Stimulated activated CD8-positive, alpha-beta memory T cell treated with anti-CD3 and anti-CD28 coated beads, Interleukin-4, amount 100 ng/mL, for 4 hours (primary cell): ENCODE measurements around the gene PTPRG.

ENCODE experiments used
- DNase-seq, 2 donors: peaks; one replicate each; pipeline ENCODE4 v3.0.0-alpha.2; 2020; ENCODE audit warnings: low read depth in 2 of 2, low spot score in 1 of 2

The PTPRG gene

DNA sequence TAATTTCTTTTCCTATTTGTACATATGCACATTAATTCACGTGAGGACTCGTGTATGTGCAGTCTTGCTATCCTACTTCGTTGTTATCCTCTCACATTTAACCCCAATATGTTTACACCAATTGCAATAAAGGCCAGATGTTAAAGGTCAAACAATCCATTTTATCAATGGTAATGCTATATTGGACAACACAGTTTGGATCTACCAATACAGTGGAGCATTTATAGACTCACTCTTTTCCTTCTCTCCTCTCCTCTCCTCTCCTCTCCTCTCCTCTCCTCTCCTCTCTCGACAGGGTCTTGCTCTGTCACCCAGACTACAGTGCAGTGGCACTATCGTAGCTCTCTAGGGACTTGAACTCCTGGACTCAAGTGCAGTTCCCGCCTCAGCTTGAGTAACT is 324.0 kb downstream of the PTPRG start:
- DNase-seq = no peak

DNA sequence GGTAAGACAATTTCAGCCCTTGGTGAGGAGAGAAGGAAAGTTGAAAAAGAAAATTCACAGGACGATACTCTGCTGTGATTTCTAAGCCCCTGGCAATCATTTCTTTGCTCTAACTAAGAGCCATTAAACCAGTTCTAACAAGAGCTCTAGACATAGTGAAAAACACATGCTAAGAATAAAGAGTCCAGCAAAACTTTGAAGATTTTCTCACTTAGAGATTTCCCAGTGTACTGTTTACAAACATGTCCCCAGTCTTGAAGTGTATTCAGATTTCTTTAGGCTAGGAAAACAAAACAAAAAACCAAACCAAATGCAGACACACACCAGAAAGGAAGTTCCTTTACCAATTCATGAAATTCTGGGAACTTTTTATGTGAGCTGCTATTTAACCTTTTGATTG is 325.8 kb downstream of the PTPRG start:
- DNase-seq = no peak

DNA sequence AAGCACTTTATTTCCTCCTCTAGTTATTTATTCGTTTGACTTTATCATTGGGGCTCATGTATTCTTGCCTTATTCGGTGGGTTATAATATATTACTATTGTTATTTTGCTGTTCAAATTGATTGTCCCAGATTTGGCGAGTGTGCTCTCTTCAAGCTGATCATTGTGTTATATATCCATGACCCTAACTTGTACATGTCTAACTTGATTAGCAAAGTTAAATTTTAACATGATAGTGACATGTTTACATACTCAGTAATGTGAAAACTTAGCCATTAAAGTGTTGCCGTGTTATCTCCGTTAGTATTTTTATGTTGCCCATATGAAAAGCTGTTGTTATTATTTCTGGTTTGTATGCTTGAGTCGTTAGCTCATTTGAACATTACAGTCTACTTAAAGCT is 327.9 kb downstream of the PTPRG start:
- DNase-seq = no peak

DNA sequence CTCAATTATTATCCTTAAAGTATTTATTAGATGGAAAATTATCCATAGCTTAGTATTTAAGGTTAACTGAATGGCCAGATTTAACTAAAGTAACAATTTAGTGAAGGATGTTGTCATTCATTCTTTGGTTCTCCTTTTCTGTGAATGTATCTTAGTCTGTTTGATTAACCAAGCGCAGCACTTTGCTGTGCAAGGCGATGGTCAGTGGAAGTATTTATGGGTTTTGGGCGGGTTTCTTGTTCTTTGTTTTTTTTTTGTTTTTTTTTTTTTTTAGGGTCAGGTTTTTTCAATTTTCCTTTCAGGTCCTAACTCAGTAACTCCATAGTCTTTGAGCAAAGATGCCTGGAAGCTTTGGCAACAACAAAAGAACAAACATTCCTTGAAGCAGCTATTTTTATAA is 328.8 kb downstream of the PTPRG start:
- DNase-seq = no peak

DNA sequence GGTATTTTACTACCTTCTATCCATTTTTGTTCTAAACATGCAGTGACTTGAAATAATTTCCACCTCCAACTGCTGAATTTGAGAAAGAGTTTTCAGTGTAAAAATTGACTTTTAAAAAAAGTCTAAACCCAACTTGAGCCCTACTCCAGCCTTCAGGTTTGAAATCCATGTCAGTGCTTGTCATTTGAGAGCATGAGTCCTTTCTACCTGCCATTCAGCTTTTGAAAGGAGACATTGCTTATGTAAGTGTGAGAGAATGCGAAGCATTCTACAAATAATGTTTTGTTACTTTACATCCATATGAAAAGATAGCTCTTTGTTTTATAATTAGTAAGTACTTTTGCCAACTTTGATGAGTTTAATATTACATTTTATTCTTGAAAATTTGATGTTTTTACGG is 329.2 kb downstream of the PTPRG start:
- DNase-seq = no peak

DNA sequence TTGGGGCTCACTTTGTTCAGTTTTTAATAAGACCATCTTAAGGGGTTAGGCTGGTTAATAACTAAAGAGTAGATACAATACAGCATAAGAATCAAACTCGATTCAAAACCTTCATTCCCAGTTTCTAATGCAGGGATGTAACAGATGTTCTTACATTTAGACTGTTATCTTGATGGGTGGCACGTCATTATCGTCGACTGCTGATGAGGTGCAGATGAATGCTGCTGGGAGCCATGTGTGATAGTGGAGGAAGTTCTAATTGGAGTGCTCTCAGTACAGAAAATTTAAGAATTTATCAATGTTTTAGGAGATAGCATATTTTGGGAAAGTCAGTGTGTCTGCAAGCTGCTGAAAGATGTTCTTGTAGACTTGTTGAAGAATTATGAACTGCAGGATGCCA is 331.5 kb downstream of the PTPRG start:
- no peak for DNase-seq

DNA sequence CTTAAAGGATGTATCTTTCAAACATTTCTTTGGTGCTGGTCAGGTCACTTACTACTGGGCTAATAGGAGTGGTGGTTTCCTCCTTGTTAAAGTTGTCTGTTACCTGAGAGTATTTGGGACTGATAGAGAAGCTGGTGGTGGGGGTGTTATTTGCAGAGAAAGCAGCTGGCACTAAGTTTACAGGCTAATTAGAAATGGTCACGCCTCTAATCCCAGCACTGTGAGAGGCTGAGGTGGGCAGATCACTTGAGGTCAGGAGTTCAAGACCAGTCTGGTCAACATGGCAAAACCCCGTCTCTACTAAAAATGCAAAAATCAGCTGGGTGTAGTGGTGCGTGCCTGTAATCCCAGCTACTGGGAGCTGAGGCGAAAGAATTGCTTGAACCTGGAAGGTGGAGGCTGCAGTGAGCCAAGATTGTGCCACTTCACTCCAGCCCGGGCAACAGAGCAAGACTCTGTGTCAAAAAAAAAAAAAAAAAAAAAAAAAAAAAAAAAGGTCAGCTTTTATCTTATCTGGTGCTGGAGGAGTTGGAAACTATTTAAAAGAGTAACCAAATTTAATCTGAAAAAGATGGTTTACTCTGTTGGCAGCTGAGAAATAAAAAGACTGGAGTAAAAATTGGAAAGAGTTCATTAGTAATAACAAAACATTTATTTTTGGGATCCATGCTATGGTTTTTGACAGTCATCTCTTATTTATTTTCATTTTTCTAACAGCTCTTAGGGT is 332.6 kb downstream of the PTPRG start:
- no peak for DNase-seq

DNA sequence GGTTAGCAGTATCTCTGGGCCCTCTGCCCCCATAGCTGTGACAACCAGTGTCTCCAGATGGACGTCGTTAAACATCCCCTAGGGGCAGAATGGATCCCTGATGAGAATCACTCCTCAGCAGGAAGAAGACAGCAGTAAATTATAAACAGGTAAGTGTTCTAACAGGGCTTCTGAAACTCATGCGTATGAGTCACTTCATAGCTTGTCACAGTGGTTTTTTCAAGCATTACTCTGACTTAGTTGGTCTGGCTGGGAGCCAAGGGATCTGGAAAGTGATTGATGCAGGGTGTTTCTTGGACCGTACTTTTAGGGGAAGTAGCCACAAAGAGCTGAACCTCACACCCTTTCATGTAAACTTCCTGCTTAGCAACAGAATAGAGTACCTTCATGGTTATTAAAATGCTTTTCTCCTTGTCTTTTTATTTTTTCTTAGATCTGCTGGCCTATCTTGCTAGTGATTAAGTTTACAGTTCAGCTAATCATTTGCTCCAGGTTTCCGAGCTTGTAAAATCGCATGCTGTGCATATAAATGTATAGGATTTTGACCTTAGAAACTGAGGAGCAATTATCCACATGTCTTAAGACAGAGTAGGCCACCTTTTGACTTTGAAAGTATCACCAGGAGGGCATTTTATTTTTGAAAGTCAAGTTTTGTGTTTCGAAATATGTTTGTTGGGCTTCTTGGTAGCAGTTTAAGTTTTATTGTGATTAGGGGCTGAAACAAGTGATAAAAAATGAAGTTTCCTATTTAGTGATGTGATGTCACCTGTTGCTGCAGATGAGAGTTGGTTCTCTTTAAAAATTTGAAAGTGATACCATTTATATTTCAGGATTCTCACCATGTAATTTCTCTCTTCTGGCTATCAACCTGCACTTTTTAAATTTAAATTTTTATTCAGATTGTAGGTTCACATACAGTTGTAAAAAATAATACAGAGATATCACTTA is 333.9 kb downstream of the PTPRG start:
- DNase-seq = peak in 1 of 2 donors; percentile 12

DNA sequence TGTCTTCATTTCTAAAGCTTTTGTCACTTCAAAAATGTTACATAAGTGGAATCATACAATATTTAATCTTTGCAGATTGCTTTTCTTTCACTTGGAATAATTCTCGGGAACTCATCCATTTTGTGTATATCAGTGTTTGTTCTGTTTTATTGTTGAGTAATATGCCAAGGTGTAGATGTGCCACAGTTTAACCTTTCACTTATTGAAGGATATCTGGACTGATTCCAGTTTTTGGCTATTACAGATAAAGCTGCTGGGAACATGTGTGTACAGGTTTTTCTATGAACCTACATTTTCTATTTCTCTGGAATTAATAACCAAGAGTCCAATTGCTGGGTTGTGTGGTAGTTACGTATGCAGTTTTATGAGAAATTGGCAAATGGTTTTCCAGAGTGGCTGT is 334.9 kb downstream of the PTPRG start:
- DNase-seq = no peak

DNA sequence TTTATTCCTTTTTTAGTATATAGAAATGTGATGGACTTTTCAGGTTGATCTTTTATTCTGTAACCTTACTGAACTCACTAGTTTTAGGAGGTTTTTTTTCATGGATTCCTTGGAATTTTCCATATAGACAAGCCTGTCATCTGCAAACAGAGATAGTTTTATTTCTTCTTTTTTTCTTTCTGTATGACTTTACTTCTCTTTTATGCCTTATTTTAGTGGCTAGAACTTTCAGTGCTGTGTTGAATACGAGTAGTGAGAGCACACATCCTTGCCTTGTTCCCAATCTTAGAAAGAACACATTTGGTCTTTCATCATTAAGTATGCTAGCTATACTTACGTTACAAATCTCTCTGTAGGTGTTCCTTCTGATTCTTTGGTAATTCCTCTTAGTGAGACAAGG is 336.5 kb downstream of the PTPRG start:
- DNase-seq = no peak

DNA sequence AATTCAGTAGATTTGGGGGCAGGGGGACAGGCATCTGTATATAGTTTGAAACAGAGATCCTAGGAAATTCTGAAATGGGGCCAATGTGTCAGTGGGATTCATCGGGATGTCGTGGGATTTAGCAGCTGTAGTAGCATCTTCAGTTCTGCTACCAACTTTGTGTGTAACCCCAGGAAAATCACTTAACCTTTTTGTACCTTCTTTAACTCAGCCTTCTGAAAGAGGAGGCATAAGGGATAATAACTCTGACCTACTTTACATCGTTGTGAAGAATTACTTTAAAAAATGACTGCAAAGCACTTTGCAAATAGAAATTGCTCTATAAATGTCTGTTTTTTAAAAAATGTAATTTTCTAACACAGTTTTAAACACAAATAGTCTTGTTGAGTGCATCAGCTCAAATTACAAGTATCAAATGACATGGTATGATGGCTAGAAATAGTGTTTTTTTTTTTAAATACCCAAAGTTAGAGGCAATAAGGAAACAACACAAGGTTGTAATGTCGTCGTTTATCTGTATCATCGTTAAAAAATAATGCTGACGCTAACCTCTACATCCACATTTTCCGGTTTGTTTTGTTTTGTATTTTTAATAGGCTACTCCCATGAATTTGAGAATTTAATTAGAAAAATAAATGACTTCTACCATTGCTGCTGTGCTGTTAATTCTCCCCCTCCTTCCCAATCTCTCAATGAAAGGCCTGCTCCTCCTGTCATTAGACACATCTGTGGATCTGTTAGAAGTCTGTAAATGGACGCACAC is 338.5 kb downstream of the PTPRG start:
- DNase-seq = no peak

DNA sequence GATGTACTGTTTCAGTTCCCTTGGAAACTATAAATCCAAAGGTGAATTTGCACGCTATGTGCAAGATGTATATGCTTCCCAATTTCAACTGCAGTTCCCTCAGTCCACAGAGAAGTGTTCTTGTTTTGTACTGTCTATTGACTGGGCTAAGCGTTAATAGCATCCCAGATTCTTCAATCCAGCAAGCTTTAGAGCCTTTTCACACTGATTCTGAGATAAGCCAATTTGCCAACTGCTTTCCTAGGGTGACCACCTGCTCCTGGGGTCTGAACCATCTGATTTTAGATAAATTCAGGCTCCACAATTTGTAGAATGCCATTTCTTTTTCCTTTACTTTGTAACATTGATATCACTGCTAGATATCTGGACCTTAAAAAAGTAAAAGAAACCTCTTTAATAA is 340.1 kb downstream of the PTPRG start:
- no peak for DNase-seq

DNA sequence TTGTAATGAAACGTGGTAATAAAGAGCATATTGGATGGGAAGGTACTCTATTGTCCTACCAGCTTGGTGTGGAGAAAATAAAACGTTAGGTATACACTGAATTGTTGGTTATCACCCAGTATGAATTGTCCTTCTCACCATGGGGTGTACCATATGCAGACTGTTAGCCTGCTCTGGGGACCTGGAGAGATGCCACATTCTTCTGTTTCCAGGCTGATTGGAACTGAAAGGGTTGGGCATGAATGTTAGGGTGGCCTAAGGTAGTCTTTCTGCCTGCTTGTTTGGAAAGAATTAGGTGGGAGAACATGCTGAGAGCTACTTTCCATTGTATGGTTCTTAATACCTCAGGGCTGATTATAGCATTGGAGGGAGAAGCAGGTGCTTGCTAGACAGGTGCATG is 340.6 kb downstream of the PTPRG start:
- DNase-seq = no peak

DNA sequence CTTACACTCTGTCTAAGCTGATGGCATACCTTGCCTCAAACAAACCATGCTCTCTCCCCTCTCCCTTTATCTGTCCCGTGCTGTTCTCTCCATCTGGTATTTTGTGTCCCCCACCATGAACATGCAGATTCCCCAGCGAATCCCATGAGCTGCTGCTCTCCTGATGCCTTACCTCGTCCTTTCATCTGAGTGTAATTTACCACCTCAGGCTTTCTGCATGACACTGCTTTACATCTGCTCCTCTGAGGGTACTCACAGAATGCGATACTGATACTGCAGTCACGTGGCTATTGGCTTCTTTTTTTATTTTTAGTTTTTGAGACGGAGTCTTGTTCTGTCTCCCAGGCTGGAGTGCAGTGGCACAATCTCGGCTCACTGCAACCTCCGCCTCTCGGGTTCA is 341.7 kb downstream of the PTPRG start:
- no peak for DNase-seq

DNA sequence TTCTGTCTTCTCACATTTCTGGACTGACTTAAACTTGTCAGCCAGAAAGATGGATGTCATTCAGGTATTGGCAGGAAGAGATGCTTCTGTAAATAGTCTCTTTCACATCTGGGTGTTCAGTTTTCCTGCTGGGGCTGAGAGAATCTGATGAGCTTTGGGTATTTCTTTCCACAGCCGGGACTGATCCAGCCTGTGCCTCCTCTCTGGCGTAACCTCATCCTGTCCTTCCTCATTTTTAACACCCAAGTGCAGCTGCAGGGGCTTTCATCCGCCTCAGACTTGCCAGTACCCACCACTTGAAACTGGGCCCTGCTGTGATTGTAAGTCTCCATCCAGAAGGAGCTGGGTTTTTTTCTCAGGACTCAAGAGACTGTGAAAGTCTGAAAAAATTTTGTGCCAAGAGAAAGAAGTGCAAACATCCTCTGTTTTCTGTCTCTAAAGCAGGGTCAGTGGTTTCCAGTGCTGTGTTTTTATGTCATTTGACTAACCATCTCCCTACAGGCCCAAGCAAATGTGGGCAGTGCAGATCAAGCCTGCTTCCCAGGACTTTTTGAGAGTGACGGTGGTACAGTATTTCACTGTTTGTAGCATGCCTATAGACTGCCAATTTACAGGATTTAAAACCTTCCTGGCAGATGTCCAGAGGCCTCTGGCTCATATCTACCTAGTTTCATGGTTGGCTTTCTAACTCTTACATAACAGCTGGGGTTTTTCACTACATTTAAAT is 342.7 kb downstream of the PTPRG start:
- DNase-seq = no peak

DNA sequence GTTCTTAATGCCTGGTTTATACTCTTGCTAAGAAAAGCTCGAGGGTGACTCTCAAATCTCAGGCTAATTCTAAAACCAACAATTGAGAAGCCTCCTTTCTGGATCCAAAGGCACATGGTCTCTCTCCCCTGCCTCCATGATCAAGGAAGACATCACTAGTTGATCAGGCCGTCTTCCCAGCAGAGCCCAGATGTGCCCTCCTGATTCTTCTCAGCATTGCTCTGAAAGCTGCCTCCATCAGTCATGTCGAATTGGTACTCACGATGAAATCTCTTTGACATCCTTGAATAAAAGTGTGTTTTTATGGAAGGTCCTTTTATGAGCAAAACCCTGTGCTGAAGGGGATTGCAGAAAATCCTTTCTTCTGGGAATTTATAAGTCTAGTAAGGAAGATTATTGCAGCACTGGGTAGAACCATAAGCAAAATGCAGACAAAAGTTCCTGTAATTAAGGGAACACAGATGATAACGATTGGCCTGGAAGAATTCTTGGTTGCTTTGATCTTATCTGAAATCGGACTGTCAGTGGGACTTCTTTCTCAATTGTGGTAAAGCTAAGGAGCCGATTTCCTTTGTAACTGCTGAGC is 345.9 kb downstream of the PTPRG start:
- no peak for DNase-seq

DNA sequence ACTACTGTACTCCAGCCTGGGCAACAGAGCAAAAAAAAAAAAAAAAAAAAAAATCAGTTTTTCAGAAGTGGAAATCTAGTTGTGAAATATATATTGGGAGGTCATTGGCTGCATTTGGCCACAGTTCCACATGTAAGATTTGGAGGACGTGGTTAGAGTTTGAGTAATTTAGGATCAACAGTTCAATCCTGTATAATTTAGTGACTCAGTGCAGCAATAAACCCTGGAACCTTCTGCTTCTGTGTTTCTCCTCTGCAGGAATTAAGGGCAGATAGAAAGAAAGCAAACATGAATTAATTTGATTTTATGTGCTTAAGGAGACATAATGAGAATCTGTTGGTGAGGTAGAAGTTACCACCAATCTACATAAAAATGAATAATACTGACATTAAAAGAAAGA is 347.0 kb downstream of the PTPRG start:
- no peak for DNase-seq

DNA sequence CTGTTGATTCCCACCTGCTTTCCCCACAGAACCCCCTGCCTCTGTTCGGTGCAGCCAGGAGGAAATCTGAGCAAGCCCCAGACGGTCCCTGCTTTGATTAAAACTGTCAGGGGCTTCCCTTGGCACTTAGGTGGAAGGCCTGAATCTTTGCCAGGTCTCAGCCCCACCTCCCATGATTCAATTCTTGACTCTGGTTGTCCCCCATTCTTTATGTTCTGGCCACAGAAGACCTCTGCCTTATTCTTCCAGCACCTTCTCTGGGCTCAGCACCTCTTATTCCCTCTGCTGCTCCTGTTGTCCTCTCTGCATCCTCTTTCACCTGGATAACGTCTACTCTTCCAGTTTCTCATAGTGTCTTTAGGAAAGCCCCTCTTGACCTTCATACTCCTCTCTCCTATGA is 349.4 kb downstream of the PTPRG start:
- DNase-seq = no peak

DNA sequence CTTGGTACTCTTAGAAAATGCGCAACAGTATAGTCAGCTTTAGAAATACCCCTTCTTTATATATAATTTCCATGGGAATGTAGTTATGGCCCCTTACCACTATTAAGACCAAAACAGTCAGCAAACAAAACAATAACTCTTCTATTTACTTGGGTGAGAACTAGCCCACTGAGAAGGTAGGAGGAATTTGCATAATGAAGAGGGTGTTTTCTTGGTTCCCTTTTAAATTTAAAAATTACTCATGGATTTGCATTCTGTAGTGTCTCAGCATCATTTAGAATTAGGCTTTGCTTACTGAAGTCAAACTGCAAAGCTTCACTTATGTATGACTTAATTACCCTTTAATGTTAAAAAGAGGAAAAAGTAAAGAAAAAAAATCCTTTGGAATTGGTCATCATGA is 350.8 kb downstream of the PTPRG start:
- no peak for DNase-seq

DNA sequence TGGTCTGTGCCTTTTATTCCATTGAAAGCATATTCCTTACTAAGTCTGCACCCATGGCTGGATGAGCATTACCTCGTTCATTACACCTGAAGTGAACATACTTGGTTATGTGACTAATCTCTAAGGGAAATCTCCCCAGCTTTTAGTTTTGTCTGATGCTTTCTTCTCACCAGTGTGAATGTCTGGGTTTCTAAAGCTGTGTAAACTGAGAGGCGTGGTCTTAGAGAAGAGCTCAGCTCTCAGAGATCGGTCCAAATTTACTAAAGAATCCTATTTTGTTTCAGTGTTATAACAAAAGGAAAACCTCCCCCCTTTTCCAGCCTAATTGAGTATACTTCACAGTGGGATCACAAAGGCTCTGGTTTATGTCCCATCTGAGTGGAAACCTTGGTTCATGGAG is 352.3 kb downstream of the PTPRG start:
- DNase-seq = no peak

DNA sequence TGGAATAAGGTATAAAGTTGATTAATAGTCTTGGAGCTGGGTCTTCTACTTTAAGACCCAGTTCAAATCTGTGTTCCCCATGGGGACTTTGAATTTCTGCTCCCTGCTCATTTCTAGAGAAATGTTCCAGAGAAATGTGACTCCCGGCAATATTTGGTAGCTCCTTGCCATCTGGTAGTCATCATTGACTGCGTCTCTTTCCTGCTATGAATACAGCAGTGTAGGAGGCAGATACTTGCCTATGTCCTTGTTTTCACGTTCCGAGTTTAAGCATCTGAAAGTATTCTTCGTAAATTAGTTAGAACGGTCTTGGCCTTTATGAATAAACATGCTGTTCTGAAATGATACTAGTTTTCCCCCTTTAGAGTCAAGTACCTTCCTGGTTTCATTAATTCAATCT is 352.9 kb downstream of the PTPRG start:
- DNase-seq = no peak
